HepG2 (cell line): ENCODE measurements around the gene SYTL1. TPM values are rescaled to one million over a fixed set of nuclear protein-coding genes. Genes with fewer than 3 reads are reported as not detected.

ENCODE experiments used
- ATAC-seq: fragments of 200-7000 bp; cut with Tn5 transposase; 3 replicates; pipeline ENCODE4 v1.9.1; 2020; ENCODE audit warnings: mild to moderate bottlenecking, moderate library complexity
- BruUV-seq: library from RNA; stranded (reverse); fragments of 400-500 nt; replicated peaks from 2 replicates; lab custom pipeline; 2021; lab: Mats Ljungman, UMichigan
- CTCF ChIA-PET: fragments of 300-600 bp; formaldehyde crosslinking; extraction: SDS; loops from one replicate; lab custom pipeline; 2021; ENCODE audit warnings: low total read pairs, inconsistent platforms, low intra/inter-chr PET ratio; lab: Yijun Ruan, JAX
- POLR2A ChIA-PET: fragments of 350-600 bp; sonication (Branson Sonifier 250); formaldehyde crosslinking; loops from one replicate; lab custom pipeline; 2020; ENCODE audit warnings: antibody characterized with exemption, inconsistent platforms; lab: Yijun Ruan, JAX
- DNase-seq: peaks from one replicate; pipeline ENCODE4 v3.0.0-alpha.2; 2015; ENCODE audit warnings: low spot score
- FAIRE-seq: peaks from 3 replicates; lab custom pipeline; 2011; peaks lifted over from hg19 to GRCh38; lab: Jason Lieb, UNC
- H2AFZ ChIP-seq: one replicate; pipeline ENCODE4 v1.6.1; 2011; ENCODE audit warnings: low read length, inconsistent platforms
- H3K27ac ChIP-seq: fragments of 300-600 bp; 3 replicates; pipeline ENCODE4 v1.8.0; 2011; ENCODE audit warnings: mixed run types, mild to moderate bottlenecking, mixed read lengths, low read length, inconsistent platforms; ENCODE audit not compliant: insufficient read depth; ENCODE audit errors: extremely low read length
- H3K27me3 ChIP-seq, 2 experiments: fragments of 200-600 bp in 1 of 2; 2 replicates in 1 of 2; 3 replicates in 1 of 2; pipeline versions ENCODE4 v1.6.0 to v1.8.0; 2011; ENCODE audit warnings: low read length in 2 of 2, mild to moderate bottlenecking in 2 of 2, moderate library complexity in 2 of 2, inconsistent platforms in 1 of 2; ENCODE audit not compliant: insufficient read depth in 2 of 2, control insufficient read depth in 1 of 2
- H3K36me3 ChIP-seq, 2 experiments: fragments of 200-600 bp in 1 of 2; replicated peaks in 1 of 2; 2 replicates in 1 of 2; 3 replicates in 1 of 2; pipeline versions ENCODE4 v1.5.1 to v1.8.0; 2011; ENCODE audit warnings: low read length in 2 of 2, inconsistent platforms in 1 of 2; ENCODE audit not compliant: insufficient read depth in 2 of 2, control insufficient read depth in 1 of 2
- H3K4me1 ChIP-seq: 2 replicates; pipeline ENCODE4 v1.5.1; 2012; ENCODE audit warnings: low read length, inconsistent platforms; ENCODE audit not compliant: insufficient read depth
- H3K4me2 ChIP-seq: 2 replicates; pipeline ENCODE4 v1.6.0; 2011; ENCODE audit warnings: low read depth, low read length, inconsistent platforms
- H3K4me3 ChIP-seq, 3 experiments: fragments of 200-600 bp in 1 of 3; sonication (generic), shearing (Covaris generic) in 1 of 3; replicated peaks in 1 of 3; 2 replicates each; pipeline ENCODE4 v1.5.1; 2011 to 2016; ENCODE audit warnings: low read length in 3 of 3, inconsistent platforms in 2 of 3, low read depth in 2 of 3, mild to moderate bottlenecking in 2 of 3, control low read depth in 1 of 3, mixed read lengths in 1 of 3; ENCODE audit not compliant: insufficient read depth in 1 of 3
- H3K79me2 ChIP-seq: one replicate; pipeline ENCODE4 v1.6.1; 2011; ENCODE audit warnings: low read length, inconsistent platforms; ENCODE audit not compliant: insufficient read depth
- H3K9ac ChIP-seq: 2 replicates; pipeline ENCODE4 v1.6.0; 2011; ENCODE audit warnings: mild to moderate bottlenecking, low read depth, low read length, inconsistent platforms; ENCODE audit not compliant: insufficient read depth
- H3K9me3 ChIP-seq: 2 replicates; pipeline ENCODE4 v1.5.1; 2012; ENCODE audit warnings: mild to moderate bottlenecking, low read length
- H4K20me1 ChIP-seq: 2 replicates; pipeline ENCODE4 v1.6.0; 2011; ENCODE audit warnings: inconsistent platforms, mild to moderate bottlenecking, low read length, moderate library complexity; ENCODE audit not compliant: insufficient read depth
- GMEB1 ChIP-seq: sonication (generic); formaldehyde crosslinking; IDR thresholded peaks from 2 replicates; pipeline ENCODE4 v1.5.1; 2020; ENCODE audit warnings: missing genetic modification reagents, mild to moderate bottlenecking, borderline replicate concordance
- MAZ ChIP-seq, 2 experiments: sonication (generic) in 1 of 2; formaldehyde crosslinking in 1 of 2; IDR thresholded peaks; 2 replicates each; pipeline versions ENCODE4 v1.5.0 to v1.6.1; 2012 to 2020; ENCODE audit warnings: low read depth in 2 of 2, mild to moderate bottlenecking in 2 of 2, borderline replicate concordance in 1 of 2, improper control_type of control experiment in 1 of 2, low read length in 1 of 2, missing genetic modification reagents in 1 of 2, moderate library complexity in 1 of 2
- POLR2G ChIP-seq: fragments of 200-400 bp; formaldehyde crosslinking; IDR thresholded peaks from 2 replicates; pipeline ENCODE4 v1.6.1; 2018; ENCODE audit warnings: mild to moderate bottlenecking, low read depth, low read length, moderate library complexity
- RBM39 ChIP-seq: fragments of 200-400 bp; formaldehyde crosslinking; IDR thresholded peaks from one replicate; pipeline ENCODE4 v1.6.1; 2018; ENCODE audit warnings: antibody characterized with exemption, mild to moderate bottlenecking, low read depth, low read length; ENCODE audit not compliant: poor library complexity, severe bottlenecking
- RFXAP ChIP-seq: sonication (generic); formaldehyde crosslinking; IDR thresholded peaks from 2 replicates; pipeline ENCODE4 v1.4.0; 2020; ENCODE audit warnings: missing genetic modification reagents, borderline replicate concordance
- SALL1 ChIP-seq: sonication (generic); formaldehyde crosslinking; IDR thresholded peaks from 2 replicates; pipeline ENCODE4 v1.8.0; 2022; ENCODE audit warnings: mild to moderate bottlenecking, missing genetic modification reagents
- SMARCC2 ChIP-seq: fragments of 450-650 bp; IDR thresholded peaks from 2 replicates; pipeline ENCODE4 v1.6.1; 2017; ENCODE audit warnings: antibody characterized with exemption, mild to moderate bottlenecking
- SMC3 ChIP-seq: IDR thresholded peaks from 2 replicates; pipeline ENCODE4 v1.6.1; 2011; ENCODE audit warnings: low read length, improper control_type of control experiment
- XRCC5 ChIP-seq: fragments of 200-400 bp; formaldehyde crosslinking; optimal IDR thresholded peaks from 2 replicates; pipeline ENCODE3; 2017; ENCODE audit warnings: mild to moderate bottlenecking, low read length
- ZNF124 ChIP-seq: sonication (generic); formaldehyde crosslinking; IDR thresholded peaks from 2 replicates; pipeline ENCODE4 v1.4.0; 2020; ENCODE audit warnings: missing genetic modification reagents
- ZNF333 ChIP-seq: sonication (generic); formaldehyde crosslinking; IDR thresholded peaks from 2 replicates; pipeline ENCODE4 v1.4.0; 2020; ENCODE audit warnings: mild to moderate bottlenecking, missing genetic modification reagents, borderline replicate concordance
- ZNF337 ChIP-seq: sonication (generic); formaldehyde crosslinking; IDR thresholded peaks from 2 replicates; pipeline ENCODE4 v1.5.1; 2020; ENCODE audit warnings: missing genetic modification reagents, low read depth, mild to moderate bottlenecking, borderline replicate concordance
- ZNF558 ChIP-seq: sonication (generic); formaldehyde crosslinking; IDR thresholded peaks from 2 replicates; pipeline ENCODE4 v1.9.0; 2022; ENCODE audit warnings: mild to moderate bottlenecking, missing genetic modification reagents, borderline replicate concordance
- ZNF563 ChIP-seq: sonication (generic); formaldehyde crosslinking; IDR thresholded peaks from 2 replicates; pipeline ENCODE4 v1.8.0; 2022; ENCODE audit warnings: mild to moderate bottlenecking, moderate library complexity, missing genetic modification reagents
- ZNF7 ChIP-seq: IDR thresholded peaks from 2 replicates; pipeline ENCODE4 v1.6.1; 2016; ENCODE audit warnings: missing biosample characterization, missing genetic modification reagents
- ZNF703 ChIP-seq: sonication (generic); formaldehyde crosslinking; IDR thresholded peaks from 2 replicates; pipeline ENCODE4 v1.5.1; 2020; ENCODE audit warnings: missing genetic modification reagents, mild to moderate bottlenecking, moderate library complexity, borderline replicate concordance
- ZNF83 ChIP-seq: sonication (generic); formaldehyde crosslinking; IDR thresholded peaks from 2 replicates; pipeline ENCODE4 v1.4.0; 2020; ENCODE audit warnings: missing genetic modification reagents, mild to moderate bottlenecking, borderline replicate concordance
- WGBS: methylation state at CpG from one replicate; pipeline ENCODE4 v1.1.6; 2017; ENCODE audit warnings: low lambda C conversion rate; 5-methylcytosine and 5-hydroxymethylcytosine counted together
- in situ Hi-C: cut with HindIII; loops from 2 replicates; pipeline ENCODE4 v1.10.0; 2017; ENCODE audit warnings: low pct_unique_long_range_greater_than_20kb; ENCODE audit not compliant: extremely low pct_ligation_motif_present
- intact Hi-C: fragments of 100-400 bp; cut with micrococcal nuclease; formaldehyde crosslinking; loops from one replicate; pipeline ENCODE4 v1.10.0; 2022; ENCODE audit not compliant: unreplicated experiment
- polyA plus RNA-seq, 8 experiments: library from polyadenylated mRNA; depleted of rRNA in 3 of 8; stranded (reverse) in 7 of 8; unstranded in 1 of 8; fragments of >200 nt; fragmentation: Illumina TruSeq in 4 of 8; extraction: Trizol in 4 of 8; gene quantifications; 2 replicates each; pipeline versions ENCODE4 v1.2.1 to v1.2.3, GENCODE V29; 2011 to 2016; ENCODE audit warnings: low read depth in 4 of 8, missing spikeins in 1 of 8, mixed read lengths in 1 of 8; ENCODE audit not compliant: insufficient read depth in 1 of 8
- total RNA-seq, 5 experiments: library from RNA; depleted of rRNA; stranded (reverse); fragments of >200 nt; fragmentation: Illumina TruSeq; extraction: Trizol; gene quantifications; 2 replicates each; pipeline ENCODE4 v1.2.3, GENCODE V29; 2016; ENCODE audit warnings: low read depth in 1 of 5
- TF ChIP-seq, protein P1 (sequence below): sonication (generic); formaldehyde crosslinking; IDR thresholded peaks from 2 replicates; pipeline ENCODE4 v1.8.0; 2022; ENCODE audit warnings: missing genetic modification reagents, mild to moderate bottlenecking, inconsistent platforms, borderline replicate concordance

The SYTL1 gene
- total and polyA plus RNA-seq, 2 of the 13 experiments (the other 11 are each of a cell fraction or from before 2014, with no cell fraction given): 11.1 to 17.8 TPM

DNA sequence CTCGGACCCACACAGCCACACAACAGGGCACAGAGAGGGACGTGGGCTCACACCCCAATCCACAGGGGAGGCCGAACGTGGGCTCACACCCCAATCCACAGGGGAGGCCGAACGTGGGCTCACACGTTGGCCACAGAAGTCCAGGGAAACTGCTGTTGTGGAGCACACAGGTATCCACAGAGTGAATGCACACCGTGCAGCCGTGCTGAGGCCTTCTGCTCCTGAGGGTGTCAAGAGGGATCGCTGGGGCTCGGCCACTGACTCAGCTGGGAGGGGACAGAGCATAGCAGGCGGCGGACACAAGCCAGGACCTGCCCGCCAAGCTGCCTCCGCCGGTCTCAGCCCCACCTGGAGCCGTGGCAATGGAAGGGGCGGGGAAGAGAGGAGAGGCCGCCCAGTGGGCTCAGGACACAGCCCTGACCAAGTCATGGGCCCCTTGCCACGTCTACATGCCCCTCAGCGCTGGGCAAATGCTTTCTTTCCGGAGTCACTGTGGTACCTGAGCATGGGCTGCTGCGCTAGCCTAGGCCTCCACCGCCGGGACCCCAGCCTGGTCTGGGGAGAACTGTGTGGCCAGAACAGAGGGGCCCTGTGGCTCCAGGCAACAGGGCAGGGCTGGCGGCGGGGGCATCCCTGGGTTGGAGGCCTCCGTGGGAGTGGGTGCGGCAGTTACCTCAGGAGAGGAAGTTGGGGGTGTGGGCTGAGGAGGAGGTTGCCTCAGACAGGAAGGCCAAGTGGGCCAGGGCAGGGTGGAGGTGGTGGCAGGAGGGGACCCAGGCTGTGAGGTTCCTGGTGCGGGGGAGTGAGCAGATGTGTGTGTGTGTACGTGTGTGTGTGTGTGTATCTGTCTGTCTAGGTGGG lies 1.2 kb downstream of the SYTL1 start:
- intact Hi-C loops: no loop called here
- in situ Hi-C loops: no loop called here
- Histone ChIP-seq H3K79me2 (no peaks in the 10 kb centered on the region), H3K9me3 (no peaks in the 10 kb centered on the region), H3K4me2 (peak overlapping the region; percentile 99), H3K27me3 (no peaks in the 10 kb centered on the region; a peak in 1 of 5 replicates), H3K27ac (peak overlapping the region; percentile 54), H3K4me1 (peaks cover 20% of the 10 kb centered on the region), H4K20me1 (no peaks in the 10 kb centered on the region), H3K9ac (peak overlapping the region; percentile 72), H3K4me3 (peak overlapping the region; percentile 65 to 84 (median 79)), H3K36me3 (no peaks in the 10 kb centered on the region), H2AFZ (no peak overlapping the region)
- DNase-seq (peak; percentile 52), FAIRE-seq (no peak), ATAC-seq (peak; percentile 77)
- BruUV-seq: no TSS peak
- WGBS: 2% methylated on average over 16 of the region's 31 CpGs
- ChIA-PET CTCF (no interaction called here), POLR2A (interaction anchor here (0.7 to 3.2 kb wide), 6 partner anchors 9 to 23 kb away, joined by 3 to 36 read pairs (median 8); partner anchors contain the start of gene MAP3K6)
- TF ChIP-seq ZNF83 (0 out of 2 replicates have a peak, but pooled peaks have one; percentile 9), ZNF563 (CRISPR knock-in tag) (peak; percentile 86; the same call in 1 of the 2 replicates), POLR2G (peak; percentile 59), MAZ (IDR thresholded peaks at IDR 0.05; ENCODE audit: borderline replicate concordance, low read depth, low read length) (no peak), MAZ (CRISPR knock-in tag; IDR thresholded peaks at IDR 0.05; ENCODE audit: low read depth) (peak; percentile 71), ZNF558 (no peak), ZNF124 (CRISPR knock-in tag) (peak; percentile 69; the same call in 1 of the 2 replicates), RBM39 (no peak), ZNF337 (CRISPR knock-in tag) (no peak), RFXAP (CRISPR knock-in tag) (0 out of 2 replicates have a peak, but pooled peaks have one; percentile 26), ZNF703 (CRISPR knock-in tag) (no peak), SMC3 (no peak), ZNF7 (no peak), GMEB1 (CRISPR knock-in tag) (peak; percentile 15; the same call in 1 of the 2 replicates), SMARCC2 (no peak), XRCC5 (no peak), ZNF333 (CRISPR knock-in tag) (no peak), SALL1 (peak; percentile 17; the same call in 1 of the 2 replicates)
- TF ChIP-seq, protein P1, sequence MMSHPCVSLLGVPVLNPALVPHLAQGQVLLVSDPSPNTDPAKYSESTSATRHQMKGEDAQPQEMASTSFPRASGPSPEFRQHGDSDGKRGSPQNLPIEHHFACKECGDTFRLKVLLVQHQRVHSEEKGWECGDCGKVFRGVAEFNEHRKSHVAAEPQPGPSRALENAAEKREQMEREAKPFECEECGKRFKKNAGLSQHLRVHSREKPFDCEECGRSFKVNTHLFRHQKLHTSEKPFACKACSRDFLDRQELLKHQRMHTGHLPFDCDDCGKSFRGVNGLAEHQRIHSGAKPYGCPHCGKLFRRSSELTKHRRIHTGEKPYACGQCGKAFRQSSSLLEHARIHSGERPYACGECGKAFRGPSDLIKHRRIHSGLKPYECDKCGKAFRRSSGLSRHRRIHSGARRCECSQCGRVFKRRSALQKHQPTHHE (CRISPR knock-in tag): no peak; the same call in 1 of the 2 replicates
